ENCODE measurements around the gene CAMK2B. TPM values are rescaled to one million over a fixed set of nuclear protein-coding genes. Genes with fewer than 3 reads are reported as not detected.

CAMK2B gene
- polyA plus RNA-seq, 3 donors: 0.13 TPM; not detected in 2

- Mint-ChIP-seq H3K4me1 (no peaks in the 10 kb centered on the region), H3K36me3 (no peaks in the 10 kb centered on the region), H3K27ac (no peak overlapping the region), H3K4me3 (no peak overlapping the region), H3K9me3 (peaks cover 0 to 6% (median 4%) of the 10 kb centered on the region in 7 donors), H3K27me3 (ENCODE audit: low read depth in 3 of 3) (peaks cover 8 to 14% (median 8%) of the 10 kb centered on the region in 3 donors)
- Histone ChIP-seq H3K27me3 (ENCODE audit: control insufficient read depth in 2 of 2, insufficient read depth in 2 of 2, low read length in 2 of 2) (no peaks in the 10 kb centered on the region), H3K36me3 (replicated peaks in 1 of 2; ENCODE audit: control insufficient read depth in 1 of 2, insufficient read depth in 2 of 2, low read length in 2 of 2) (no peaks in the 10 kb centered on the region), H3K27ac (ENCODE audit: low read depth in 1 of 2, low read length in 2 of 2) (no peak overlapping the region), H3K4me3 (replicated peaks in 1 of 3; ENCODE audit: low read depth in 2 of 3, low read length in 3 of 3) (no peak overlapping the region), H3K4me1 (ENCODE audit: control insufficient read depth in 1 of 2, insufficient read depth in 2 of 2, low read length in 2 of 2) (no peaks in the 10 kb centered on the region), H3K79me2 (ENCODE audit: insufficient read depth, low read length) (no peaks in the 10 kb centered on the region), H4K20me1 (ENCODE audit: insufficient read depth, low read length) (no peaks in the 10 kb centered on the region), H3K4me2 (replicated peaks; ENCODE audit: extremely low read depth, low read length, poor library complexity, severe bottlenecking) (no peak overlapping the region), H3K9me3 (replicated peaks in 1 of 2; ENCODE audit: control insufficient read depth in 1 of 2, insufficient read depth in 1 of 2, low read length in 2 of 2) (peaks cover 4 to 5% of the 10 kb centered on the region in 2 donors), H3K9ac (ENCODE audit: insufficient read depth, low read length, poor library complexity, severe bottlenecking) (no peak overlapping the region), H2AFZ (ENCODE audit: insufficient read depth, low read depth, low read length, poor library complexity, severe bottlenecking) (no peak overlapping the region)
- TF ChIP-seq, protein P1, sequence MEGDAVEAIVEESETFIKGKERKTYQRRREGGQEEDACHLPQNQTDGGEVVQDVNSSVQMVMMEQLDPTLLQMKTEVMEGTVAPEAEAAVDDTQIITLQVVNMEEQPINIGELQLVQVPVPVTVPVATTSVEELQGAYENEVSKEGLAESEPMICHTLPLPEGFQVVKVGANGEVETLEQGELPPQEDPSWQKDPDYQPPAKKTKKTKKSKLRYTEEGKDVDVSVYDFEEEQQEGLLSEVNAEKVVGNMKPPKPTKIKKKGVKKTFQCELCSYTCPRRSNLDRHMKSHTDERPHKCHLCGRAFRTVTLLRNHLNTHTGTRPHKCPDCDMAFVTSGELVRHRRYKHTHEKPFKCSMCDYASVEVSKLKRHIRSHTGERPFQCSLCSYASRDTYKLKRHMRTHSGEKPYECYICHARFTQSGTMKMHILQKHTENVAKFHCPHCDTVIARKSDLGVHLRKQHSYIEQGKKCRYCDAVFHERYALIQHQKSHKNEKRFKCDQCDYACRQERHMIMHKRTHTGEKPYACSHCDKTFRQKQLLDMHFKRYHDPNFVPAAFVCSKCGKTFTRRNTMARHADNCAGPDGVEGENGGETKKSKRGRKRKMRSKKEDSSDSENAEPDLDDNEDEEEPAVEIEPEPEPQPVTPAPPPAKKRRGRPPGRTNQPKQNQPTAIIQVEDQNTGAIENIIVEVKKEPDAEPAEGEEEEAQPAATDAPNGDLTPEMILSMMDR (IDR thresholded peaks at IDR 0.05): no peak
- intact Hi-C loops (cut with micrococcal nuclease): no loop called here
- DNase-seq: no peak
- 89% methylated on average over 9 of the region's 9 CpGs for WGBS (ENCODE audit: insufficient coverage)
Measured at GRCh38 chr7:44187636-44188416, 137.6 kb downstream of the CAMK2B start.

DNA sequence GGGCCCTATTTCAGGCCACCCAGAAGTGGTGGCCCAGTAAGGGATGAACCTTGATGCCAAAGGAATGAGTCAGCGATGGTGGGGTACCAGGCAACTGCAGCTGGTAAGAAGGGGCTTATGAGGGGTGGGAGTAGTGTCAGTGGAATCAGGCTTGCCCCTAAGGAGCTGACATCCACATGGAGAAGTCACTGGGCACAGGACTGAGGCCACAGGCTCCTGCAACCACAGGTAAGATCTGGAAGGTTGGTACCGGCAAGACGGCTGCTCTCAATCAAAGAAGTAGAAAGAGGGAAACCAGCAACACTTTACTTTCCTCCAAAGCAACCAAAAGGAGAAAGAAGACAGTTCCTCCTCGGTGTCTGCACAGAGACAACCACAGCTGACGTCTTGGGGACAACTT lies 138.7 kb downstream of the CAMK2B start:
- Mint-ChIP-seq H3K36me3 (no peaks in the 10 kb centered on the region), H3K9me3 (peaks cover 5 to 17% (median 12%) of the 10 kb centered on the region in 7 donors), H3K4me3 (no peak overlapping the region), H3K4me1 (no peaks in the 10 kb centered on the region), H3K27ac (no peak overlapping the region), H3K27me3 (ENCODE audit: low read depth in 3 of 3) (peaks cover 6 to 8% (median 7%) of the 10 kb centered on the region in 3 donors)
- H3K4me2 ChIP-seq (replicated peaks; ENCODE audit: extremely low read depth, low read length, poor library complexity, severe bottlenecking): no peak overlapping the region
- peaks cover 11 to 13% of the 10 kb centered on the region in 2 donors for H3K9me3 ChIP-seq (replicated peaks in 1 of 2; ENCODE audit: control insufficient read depth in 1 of 2, insufficient read depth in 1 of 2, low read length in 2 of 2)
- intact Hi-C loops (cut with micrococcal nuclease): no loop called here
- TF ChIP-seq, protein P1 (IDR thresholded peaks at IDR 0.05): no peak
- no peak overlapping the region for H3K9ac ChIP-seq (ENCODE audit: insufficient read depth, low read length, poor library complexity, severe bottlenecking)
- DNase-seq: no peak
- no peaks in the 10 kb centered on the region for H3K79me2 ChIP-seq (ENCODE audit: insufficient read depth, low read length)
- WGBS (ENCODE audit: insufficient coverage): 58% methylated on average over 2 of the region's 5 CpGs
- no peaks in the 10 kb centered on the region for H3K36me3 ChIP-seq (replicated peaks in 1 of 2; ENCODE audit: control insufficient read depth in 1 of 2, insufficient read depth in 2 of 2, low read length in 2 of 2)
- no peaks in the 10 kb centered on the region for H3K27me3 ChIP-seq (ENCODE audit: control insufficient read depth in 2 of 2, insufficient read depth in 2 of 2, low read length in 2 of 2)
- H3K4me1 ChIP-seq (ENCODE audit: control insufficient read depth in 1 of 2, insufficient read depth in 2 of 2, low read length in 2 of 2): no peaks in the 10 kb centered on the region
- H2AFZ ChIP-seq (ENCODE audit: insufficient read depth, low read depth, low read length, poor library complexity, severe bottlenecking): no peak overlapping the region
- H3K27ac ChIP-seq (ENCODE audit: low read depth in 1 of 2, low read length in 2 of 2): no peak overlapping the region
- no peak overlapping the region for H3K4me3 ChIP-seq (replicated peaks in 1 of 3; ENCODE audit: low read depth in 2 of 3, low read length in 3 of 3)
- H4K20me1 ChIP-seq (ENCODE audit: insufficient read depth, low read length): no peaks in the 10 kb centered on the region

Measured in CD14-positive monocyte (primary cell).